HG03103 (cell line): ENCODE results near the gene RASD2.

Experiments used
- ATAC-seq: cut with Tn5 transposase; IDR thresholded peaks from one replicate; pipeline ENCODE4 v1.9.1; 2021; ENCODE audit warnings: low read depth; ENCODE audit not compliant: unreplicated experiment

Gene RASD2

GRCh38 chr22:35578836-35579575, 38.4 kb downstream of the RASD2 start:
- ATAC-seq = no peak

GRCh38 chr22:35580351-35581022, 39.9 kb downstream of the RASD2 start:
- no peak for ATAC-seq

- ATAC-seq = no peak
Measured at GRCh38 chr22:35581023-35581413, 40.4 kb downstream of the RASD2 start.

GRCh38 chr22:35582218-35582860, 41.7 kb downstream of the RASD2 start:
- ATAC-seq = no peak

- no peak for ATAC-seq
Measured at GRCh38 chr22:35582861-35583670, 42.4 kb downstream of the RASD2 start.

GRCh38 chr22:35586771-35587170, 46.1 kb downstream of the RASD2 start:
- ATAC-seq = no peak

- ATAC-seq = no peak
Measured at GRCh38 chr22:35587447-35587870, 46.8 kb downstream of the RASD2 start.

GRCh38 chr22:35587896-35588295, 47.3 kb downstream of the RASD2 start:
- ATAC-seq = no peak

- ATAC-seq = no peak
Measured at GRCh38 chr22:35589071-35589755, 48.6 kb downstream of the RASD2 start.

GRCh38 chr22:35589756-35590093, 49.1 kb downstream of the RASD2 start:
- ATAC-seq = no peak

- ATAC-seq = no peak
Measured at GRCh38 chr22:35590634-35591295, 50.1 kb downstream of the RASD2 start.

- ATAC-seq = no peak
Measured at GRCh38 chr22:35591714-35592417, 51.2 kb downstream of the RASD2 start.

GRCh38 chr22:35592418-35592967, 51.9 kb downstream of the RASD2 start:
- ATAC-seq = no peak

- ATAC-seq = no peak
Measured at GRCh38 chr22:35593071-35593890, 52.6 kb downstream of the RASD2 start.

- ATAC-seq = no peak
Measured at GRCh38 chr22:35593891-35594470, 53.4 kb downstream of the RASD2 start.

- ATAC-seq = no peak
Measured at GRCh38 chr22:35594686-35595085, 54.1 kb downstream of the RASD2 start.

GRCh38 chr22:35596821-35597220, 56.2 kb downstream of the RASD2 start:
- no peak for ATAC-seq
